Suprapubic skin (tissue), 4 donors: ENCODE results near the gene FOXC1. TPM values are rescaled to one million over a fixed set of nuclear protein-coding genes. Genes with fewer than 3 reads are reported as not detected.

Source experiments
- DNase-seq, 2 donors: peaks; one replicate each; pipeline ENCODE4 v3.0.0-alpha.2; 2019; ENCODE audit warnings: low spot score in 2 of 2
- H3K27ac ChIP-seq: fragments of 200-600 bp; sonication (generic); one replicate; pipeline ENCODE4 v1.5.1; 2019
- H3K27me3 ChIP-seq: fragments of 200-600 bp; sonication (generic); one replicate; pipeline ENCODE4 v1.5.1; 2019
- H3K36me3 ChIP-seq: fragments of 200-600 bp; sonication (generic); one replicate; pipeline ENCODE4 v1.5.1; 2019
- H3K4me1 ChIP-seq: fragments of 200-600 bp; sonication (generic); one replicate; pipeline ENCODE4 v1.5.1; 2019
- H3K4me3 ChIP-seq: fragments of 200-600 bp; sonication (generic); one replicate; pipeline ENCODE4 v1.5.1; 2019; ENCODE audit warnings: mild to moderate bottlenecking
- H3K9me3 ChIP-seq: fragments of 200-600 bp; sonication (generic); one replicate; pipeline ENCODE4 v1.5.1; 2019
- EP300 ChIP-seq: sonication (generic); formaldehyde crosslinking; IDR thresholded peaks from one replicate; pipeline ENCODE4 v1.6.1; 2017; ENCODE audit warnings: antibody characterized with exemption
- POLR2A ChIP-seq, 2 donors: fragments of 450-650 bp; IDR thresholded peaks; one replicate each; pipeline ENCODE4 v1.6.1; 2017; ENCODE audit warnings: antibody characterized with exemption in 2 of 2, mild to moderate bottlenecking in 2 of 2, moderate library complexity in 2 of 2
- POLR2AphosphoS5 ChIP-seq, 3 donors: sonication (generic); formaldehyde crosslinking; IDR thresholded peaks; one replicate each; pipeline ENCODE4 v1.6.1; 2017; ENCODE audit warnings: antibody characterized with exemption in 3 of 3
- WGBS: methylation state at CpG from one replicate; pipeline ENCODE4 v1.1.5; 2018; 5-methylcytosine and 5-hydroxymethylcytosine counted together
- total RNA-seq, 4 donors: library from RNA; depleted of rRNA; stranded (reverse); fragments of >200 nt; gene quantifications; one replicate each; pipeline ENCODE4 v1.1.0, GENCODE V29; 2016
- TF ChIP-seq, protein P1 (sequence below), 2 donors: fragments of 200-600 bp in 1 of 2; fragments of 450-650 bp in 1 of 2; sonication (generic) in 1 of 2; IDR thresholded peaks; one replicate each; pipeline ENCODE4 v1.5.1; 2016 to 2019; ENCODE audit warnings: antibody characterized with exemption in 2 of 2, mild to moderate bottlenecking in 1 of 2, moderate library complexity in 1 of 2

The FOXC1 gene
- total RNA-seq, 4 donors from 2014 or later, result 14.5 to 35.8 (median 21.4) TPM

DNA sequence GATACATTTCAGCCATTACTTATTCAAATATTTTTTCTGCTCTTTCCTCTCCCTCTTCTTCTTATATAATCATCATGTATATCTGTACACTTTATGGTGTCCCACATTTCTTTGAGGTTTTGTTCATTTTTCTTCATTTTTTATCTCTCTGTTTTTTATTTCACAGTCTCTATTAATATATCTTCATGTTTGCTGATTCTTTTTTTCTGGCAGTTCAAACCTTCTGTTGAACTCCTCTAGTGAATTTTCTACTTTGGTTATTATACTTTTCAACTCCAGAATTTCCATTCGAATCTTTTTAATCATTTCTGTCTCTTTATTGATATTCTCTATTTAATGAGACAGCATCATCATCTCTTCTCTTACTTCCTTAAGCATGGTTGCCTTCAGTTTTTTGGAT, 38.9 kb upstream of the FOXC1 start:
- Histone ChIP-seq H3K27me3 (no peaks in the 10 kb centered on the region), H3K9me3 (peaks cover 3% of the 10 kb centered on the region), H3K4me1 (peaks cover 26% of the 10 kb centered on the region), H3K27ac (no peak overlapping the region), H3K4me3 (no peak overlapping the region), H3K36me3 (no peaks in the 10 kb centered on the region)
- WGBS, result 96% methylated on average over 1 of the region's 1 CpG
- no peak for TF ChIP-seq POLR2A (IDR thresholded peaks at IDR 0.05)
- no peak for TF ChIP-seq EP300
- no peak for TF ChIP-seq POLR2AphosphoS5 (IDR thresholded peaks at IDR 0.05)
- TF ChIP-seq, protein P1, sequence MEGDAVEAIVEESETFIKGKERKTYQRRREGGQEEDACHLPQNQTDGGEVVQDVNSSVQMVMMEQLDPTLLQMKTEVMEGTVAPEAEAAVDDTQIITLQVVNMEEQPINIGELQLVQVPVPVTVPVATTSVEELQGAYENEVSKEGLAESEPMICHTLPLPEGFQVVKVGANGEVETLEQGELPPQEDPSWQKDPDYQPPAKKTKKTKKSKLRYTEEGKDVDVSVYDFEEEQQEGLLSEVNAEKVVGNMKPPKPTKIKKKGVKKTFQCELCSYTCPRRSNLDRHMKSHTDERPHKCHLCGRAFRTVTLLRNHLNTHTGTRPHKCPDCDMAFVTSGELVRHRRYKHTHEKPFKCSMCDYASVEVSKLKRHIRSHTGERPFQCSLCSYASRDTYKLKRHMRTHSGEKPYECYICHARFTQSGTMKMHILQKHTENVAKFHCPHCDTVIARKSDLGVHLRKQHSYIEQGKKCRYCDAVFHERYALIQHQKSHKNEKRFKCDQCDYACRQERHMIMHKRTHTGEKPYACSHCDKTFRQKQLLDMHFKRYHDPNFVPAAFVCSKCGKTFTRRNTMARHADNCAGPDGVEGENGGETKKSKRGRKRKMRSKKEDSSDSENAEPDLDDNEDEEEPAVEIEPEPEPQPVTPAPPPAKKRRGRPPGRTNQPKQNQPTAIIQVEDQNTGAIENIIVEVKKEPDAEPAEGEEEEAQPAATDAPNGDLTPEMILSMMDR (IDR thresholded peaks at IDR 0.05), result no peak
- no peak for DNase-seq

DNA sequence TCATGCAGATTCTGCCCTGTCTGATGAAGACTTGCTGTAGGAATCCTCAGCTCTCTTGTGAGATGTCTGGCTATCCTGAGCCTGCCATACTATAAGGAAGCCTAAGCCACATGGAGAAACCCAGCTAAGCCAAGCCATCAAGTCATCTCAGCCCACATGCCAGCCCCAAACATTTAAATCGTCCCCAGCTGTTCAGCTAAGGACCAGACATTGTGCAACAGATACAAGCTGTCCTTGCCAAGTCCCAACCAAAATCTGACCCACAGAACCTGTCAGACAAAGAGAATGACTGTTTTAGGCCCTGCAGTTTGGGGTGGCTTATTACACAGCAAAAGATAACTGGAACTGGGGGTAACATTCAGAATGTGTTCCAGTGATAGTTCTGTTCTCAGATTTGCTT, 36.8 kb upstream of the FOXC1 start:
- Histone ChIP-seq H3K27ac (peak overlapping the region; percentile 78), H3K4me1 (peaks cover 27% of the 10 kb centered on the region), H3K4me3 (no peak overlapping the region), H3K9me3 (peaks cover 3% of the 10 kb centered on the region), H3K36me3 (no peaks in the 10 kb centered on the region), H3K27me3 (no peaks in the 10 kb centered on the region)
- no CpG with 5 or more reads among the region's 1 CpG for WGBS
- no peak for DNase-seq
- TF ChIP-seq, protein P1 (IDR thresholded peaks at IDR 0.05), result no peak
- TF ChIP-seq POLR2AphosphoS5 (IDR thresholded peaks at IDR 0.05) (no peak), EP300 (no peak), POLR2A (IDR thresholded peaks at IDR 0.05) (no peak)

DNA sequence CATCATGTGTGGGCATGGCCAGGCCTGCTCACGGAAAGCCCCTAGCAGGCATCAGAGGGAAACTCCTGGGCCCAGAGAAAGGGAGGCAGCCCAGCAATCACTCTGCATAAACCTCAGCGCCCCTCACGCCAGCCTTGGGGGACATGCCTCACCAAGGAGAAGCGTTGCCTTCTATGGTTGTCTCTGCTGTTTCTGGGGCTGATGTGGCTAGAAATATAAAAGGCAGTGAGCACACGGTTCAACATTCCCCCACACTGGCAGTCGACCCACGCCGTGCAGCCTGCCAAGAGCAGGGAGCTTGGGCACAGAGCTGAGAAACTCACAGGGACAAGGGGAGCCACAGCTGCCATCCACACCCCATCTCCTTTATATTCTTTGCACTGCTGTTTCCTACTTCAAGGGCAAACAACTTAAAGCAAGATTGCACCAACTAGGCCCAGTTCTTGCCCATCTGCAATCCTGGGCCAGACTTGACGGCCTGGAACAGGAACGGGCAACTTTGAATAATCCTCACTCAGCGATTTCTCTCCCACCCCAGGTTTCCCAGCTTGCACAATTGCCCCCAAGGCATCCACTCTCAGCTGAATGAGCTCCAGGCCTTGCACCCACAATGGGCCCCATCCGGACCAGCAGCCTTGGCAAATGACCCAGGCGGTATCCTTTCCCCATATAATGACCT, 35.5 kb upstream of the FOXC1 start:
- no peak overlapping the region for H3K4me3 ChIP-seq
- H3K27me3 ChIP-seq, result no peaks in the 10 kb centered on the region
- peak overlapping the region; percentile 78 for H3K27ac ChIP-seq
- TF ChIP-seq POLR2AphosphoS5 (IDR thresholded peaks at IDR 0.05), result no peak
- no peak for TF ChIP-seq EP300
- TF ChIP-seq POLR2A (IDR thresholded peaks at IDR 0.05), result no peak
- TF ChIP-seq, protein P1 (IDR thresholded peaks at IDR 0.05), result no peak
- DNase-seq, result no peak
- no peaks in the 10 kb centered on the region for H3K36me3 ChIP-seq
- 59% methylated on average over 13 of the region's 13 CpGs for WGBS
- peaks cover 3% of the 10 kb centered on the region for H3K9me3 ChIP-seq
- H3K4me1 ChIP-seq, result peaks cover 27% of the 10 kb centered on the region

DNA sequence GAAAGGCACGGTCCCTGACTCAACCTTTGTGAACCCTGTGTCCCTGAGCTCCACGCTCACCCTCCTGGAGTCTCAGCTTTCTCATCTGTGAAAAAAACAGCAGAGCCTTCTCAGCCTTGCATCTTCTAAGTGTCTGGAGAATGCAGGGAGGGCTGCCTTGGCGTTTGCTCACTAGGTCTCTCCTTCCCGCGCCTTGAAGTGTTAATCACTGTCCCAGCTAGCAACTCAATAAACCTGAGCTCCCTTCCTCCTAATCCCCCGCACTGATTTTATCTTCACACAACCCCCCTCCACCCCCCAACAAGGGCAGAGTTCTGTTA, 34.9 kb upstream of the FOXC1 start:
- Histone ChIP-seq H3K4me3 (no peak overlapping the region), H3K4me1 (peaks cover 27% of the 10 kb centered on the region), H3K36me3 (no peaks in the 10 kb centered on the region), H3K9me3 (peaks cover 3% of the 10 kb centered on the region), H3K27ac (peak overlapping the region; percentile 78), H3K27me3 (no peaks in the 10 kb centered on the region)
- WGBS, result 64% methylated on average over 6 of the region's 6 CpGs
- TF ChIP-seq, protein P1 (IDR thresholded peaks at IDR 0.05), result no peak
- TF ChIP-seq POLR2AphosphoS5 (IDR thresholded peaks at IDR 0.05) (no peak), POLR2A (IDR thresholded peaks at IDR 0.05) (no peak), EP300 (no peak)
- no peak for DNase-seq

DNA sequence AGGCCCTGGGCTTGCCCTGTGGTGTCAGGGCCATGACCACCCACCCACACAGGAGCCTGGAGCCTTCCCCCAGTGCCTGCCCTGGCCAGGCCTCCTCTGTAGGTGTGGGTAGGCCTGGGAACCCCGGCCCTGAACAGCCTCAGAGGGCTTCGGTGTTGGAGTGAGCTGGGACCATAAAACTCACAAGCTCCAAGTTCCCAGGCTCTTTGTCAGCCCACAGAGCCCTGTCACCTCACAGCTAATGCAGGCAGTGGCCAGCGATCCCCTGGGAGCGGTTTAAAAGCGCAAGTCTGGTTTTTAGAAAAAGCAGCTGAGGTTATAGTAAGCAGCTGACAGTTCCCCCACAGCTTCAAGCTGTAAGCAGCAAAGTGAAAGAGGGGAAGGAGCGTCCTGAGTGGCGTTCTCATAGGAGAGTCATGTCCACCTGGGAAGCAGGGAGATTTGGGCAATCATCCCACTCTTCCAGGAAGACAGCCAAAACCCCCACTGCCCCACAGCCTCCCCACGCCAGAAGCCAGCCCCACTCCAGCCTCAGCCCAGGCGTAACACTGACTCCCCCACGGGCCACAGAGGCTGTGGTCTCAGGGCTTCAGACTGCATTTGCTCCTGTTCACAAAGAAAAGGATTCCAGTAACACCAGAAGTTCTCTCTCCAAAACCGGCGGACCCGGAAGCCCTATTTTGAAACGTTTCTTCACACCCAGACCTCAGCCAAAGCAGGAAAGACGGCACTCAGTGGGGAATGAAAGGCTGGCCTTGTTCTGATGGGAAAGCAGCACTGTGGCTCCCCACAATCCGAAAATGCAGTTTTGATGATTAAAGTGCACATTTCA, 34.3 kb upstream of the FOXC1 start:
- H3K4me1 ChIP-seq, result peaks cover 27% of the 10 kb centered on the region
- no peaks in the 10 kb centered on the region for H3K36me3 ChIP-seq
- no peak overlapping the region for H3K4me3 ChIP-seq
- no peaks in the 10 kb centered on the region for H3K27me3 ChIP-seq
- H3K27ac ChIP-seq, result peak overlapping the region; percentile 78
- H3K9me3 ChIP-seq, result peaks cover 3% of the 10 kb centered on the region
- DNase-seq, result no peak
- TF ChIP-seq EP300 (no peak), POLR2AphosphoS5 (IDR thresholded peaks at IDR 0.05) (no peak), POLR2A (IDR thresholded peaks at IDR 0.05) (no peak)
- TF ChIP-seq, protein P1 (IDR thresholded peaks at IDR 0.05), result no peak
- 56% methylated on average over 15 of the region's 16 CpGs for WGBS
